Stimulated activated CD4-positive, alpha-beta T cell treated with anti-CD3 and anti-CD28 coated beads, TNF-alpha, amount 100 ng/mL, for 24 hours (primary cell): ENCODE data around the gene SCNM1.
"Not testable (repeated sequence)": the region's sequence is repeated elsewhere in the genome, so short reads cannot be mapped to it uniquely, and the experiment has no call there.

Experiments
- DNase-seq, 3 experiments: peaks; one replicate each; pipeline ENCODE4 v3.0.0-alpha.2; 2020; ENCODE audit warnings: low read depth in 3 of 3

Gene SCNM1

DNA sequence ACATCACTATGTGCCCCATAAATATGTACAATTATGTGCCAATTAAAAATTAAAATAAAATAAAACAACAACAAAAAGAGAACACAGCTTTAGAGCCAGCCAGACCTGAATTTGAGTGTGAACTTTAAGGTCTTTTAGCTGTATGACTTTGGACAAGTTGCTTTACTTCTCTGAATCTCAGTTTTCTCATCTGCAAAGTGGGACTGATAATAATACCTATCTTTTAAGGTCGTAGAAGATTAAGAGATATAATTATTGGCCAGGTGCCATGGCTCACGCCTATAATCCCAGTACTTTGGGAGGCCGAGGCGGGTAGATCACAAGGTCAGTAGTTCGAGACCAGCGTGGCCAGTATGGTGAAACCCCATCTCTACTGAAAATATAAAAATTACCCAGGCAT, 27.4 kb downstream of the SCNM1 start:
- no peak for DNase-seq

DNA sequence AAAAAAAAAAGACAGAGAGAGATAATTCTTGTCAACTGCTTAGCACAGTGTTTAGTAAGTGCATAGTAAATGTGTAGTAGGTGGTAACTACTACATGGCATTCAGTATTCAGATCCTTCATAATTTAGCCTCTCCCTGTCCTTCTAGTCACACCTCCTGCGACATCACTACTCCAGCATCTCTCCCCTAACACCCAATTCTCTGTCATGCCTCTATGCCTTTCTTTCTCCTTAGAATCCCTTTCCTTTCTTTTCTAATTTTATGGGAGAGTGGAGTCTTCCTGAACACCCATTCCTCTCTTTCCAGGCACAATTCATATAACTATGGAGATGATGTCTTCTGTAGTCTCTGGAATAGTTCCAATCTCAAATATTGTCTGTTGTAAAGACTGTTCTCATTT, 27.9 kb downstream of the SCNM1 start:
- DNase-seq = no peak

DNA sequence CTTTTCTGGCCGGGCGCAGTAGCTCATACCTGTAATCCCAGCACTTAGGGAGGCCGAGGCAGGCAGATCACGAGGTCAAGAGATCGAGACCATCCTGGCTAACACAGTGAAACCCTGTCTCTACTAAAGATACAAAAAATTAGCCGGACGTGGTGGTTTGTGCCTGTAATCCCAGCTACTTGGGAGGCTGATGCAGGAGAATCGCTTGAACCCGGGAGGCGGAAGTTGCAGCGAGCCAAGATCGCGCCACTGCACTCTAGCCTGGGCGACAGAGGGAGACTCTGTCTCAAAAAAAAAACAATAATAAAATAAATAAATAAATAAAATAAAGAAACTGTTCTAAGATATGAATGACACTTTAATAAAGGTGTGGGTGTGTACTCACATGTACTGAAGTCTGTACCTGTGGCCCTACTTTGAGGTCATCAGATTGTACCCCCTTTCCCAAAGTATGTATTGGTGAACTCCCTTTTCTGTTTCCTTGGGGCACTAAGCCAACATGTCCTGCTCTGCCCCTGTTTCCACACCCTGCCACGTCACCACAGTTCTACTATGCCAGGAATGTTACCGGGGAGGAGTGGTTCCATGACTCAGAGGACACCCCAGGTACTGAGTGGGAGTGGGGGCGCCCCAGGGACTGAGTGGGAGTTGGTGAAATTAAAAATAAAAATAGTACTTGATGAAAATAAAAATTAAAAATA, 29.1 kb downstream of the SCNM1 start:
- DNase-seq = not testable (repeated sequence)

DNA sequence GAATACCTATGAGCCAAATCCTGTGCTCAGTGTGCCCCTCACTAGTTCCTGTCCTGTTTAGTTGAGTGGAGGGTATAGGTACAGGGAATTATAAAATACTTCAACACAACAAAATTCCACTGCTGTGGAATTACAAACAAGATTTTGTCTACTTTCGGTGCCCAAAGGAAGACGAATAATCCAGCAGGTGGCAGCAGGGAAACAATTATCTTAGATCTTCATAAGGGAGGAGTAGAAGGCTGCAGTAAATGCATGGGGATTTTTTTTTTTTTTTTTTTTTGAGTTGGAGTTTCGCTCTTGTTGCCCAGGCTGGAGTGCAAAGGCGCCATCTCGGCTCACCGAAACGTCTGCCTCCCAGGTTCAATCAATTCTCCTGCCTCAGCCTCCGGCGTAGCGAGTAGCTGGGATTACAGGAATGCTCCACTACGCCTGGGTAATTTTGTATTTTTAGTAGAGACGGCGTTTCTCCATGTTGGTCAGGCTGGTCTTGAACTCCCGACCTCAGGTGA, 30.4 kb downstream of the SCNM1 start:
- peak in 2 of 3 experiments; percentile 30 to 47 for DNase-seq

DNA sequence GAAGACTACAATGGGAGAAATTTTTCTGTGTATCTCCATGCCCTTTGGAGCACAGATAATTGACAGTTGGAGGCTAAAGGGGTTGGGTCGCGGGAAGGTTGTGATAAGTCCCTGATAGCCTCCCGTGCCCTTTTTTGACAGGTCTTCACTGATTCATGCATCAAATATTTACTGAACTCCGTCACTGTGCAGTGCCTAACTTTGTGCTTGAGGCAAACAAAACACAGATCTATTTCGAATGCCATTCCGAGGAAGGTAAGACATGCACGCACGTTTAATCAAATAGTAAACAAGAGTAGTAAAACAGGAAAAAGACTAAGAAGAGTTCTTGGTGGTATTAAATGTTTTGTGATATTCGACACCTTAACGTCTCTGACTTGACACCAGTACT, 31.9 kb downstream of the SCNM1 start:
- no peak for DNase-seq

DNA sequence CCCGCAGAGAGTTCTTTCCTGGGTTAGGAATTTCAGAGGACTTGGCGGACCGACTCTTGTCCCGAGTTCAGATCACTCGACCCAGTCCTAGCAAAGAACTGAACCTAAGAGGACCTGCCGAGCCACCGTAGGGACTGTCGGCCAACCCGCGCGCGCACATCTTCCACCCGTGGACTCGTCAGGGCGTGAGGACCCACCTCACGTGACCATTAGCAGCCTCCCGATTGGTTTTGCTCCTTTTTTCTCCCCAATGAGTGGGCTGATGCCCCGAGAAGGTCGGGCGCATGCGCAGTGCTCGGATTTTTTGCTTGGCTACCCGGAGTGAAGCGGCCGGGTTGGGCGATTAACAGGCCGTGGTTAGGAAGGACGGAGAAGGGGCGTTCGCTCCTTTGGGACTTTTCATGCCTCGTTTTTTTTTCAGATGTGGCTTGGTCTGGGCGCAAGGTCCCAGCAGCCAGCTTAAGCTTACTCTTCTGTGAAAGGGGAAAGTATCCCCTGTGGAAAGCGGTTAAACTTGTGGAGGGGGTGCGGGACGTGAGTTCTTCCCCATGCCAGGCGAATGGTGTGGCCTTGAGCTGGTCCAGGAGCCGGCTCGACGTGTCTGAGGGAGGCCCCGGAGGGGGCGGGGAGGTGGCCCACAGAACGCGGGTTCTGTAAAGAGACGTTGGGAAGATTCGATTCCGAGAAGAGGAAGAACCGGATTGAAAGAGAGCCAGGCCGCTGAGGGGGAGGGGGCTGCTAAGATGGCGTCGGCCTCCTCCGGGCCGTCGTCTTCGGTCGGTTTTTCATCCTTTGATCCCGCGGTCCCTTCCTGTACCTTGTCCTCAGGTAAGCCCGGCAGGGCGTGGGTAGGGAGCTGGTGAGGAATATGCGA, 32.5 kb downstream of the SCNM1 start, which contains the start of gene PIP5K1A:
TSS of gene PIP5K1A (plus strand) at position 299 of the 874 bp plus-strand sequence. CDS start at position 744, 445 bp downstream.
- DNase-seq = peak; percentile 98 to 99 (median 98)

DNA sequence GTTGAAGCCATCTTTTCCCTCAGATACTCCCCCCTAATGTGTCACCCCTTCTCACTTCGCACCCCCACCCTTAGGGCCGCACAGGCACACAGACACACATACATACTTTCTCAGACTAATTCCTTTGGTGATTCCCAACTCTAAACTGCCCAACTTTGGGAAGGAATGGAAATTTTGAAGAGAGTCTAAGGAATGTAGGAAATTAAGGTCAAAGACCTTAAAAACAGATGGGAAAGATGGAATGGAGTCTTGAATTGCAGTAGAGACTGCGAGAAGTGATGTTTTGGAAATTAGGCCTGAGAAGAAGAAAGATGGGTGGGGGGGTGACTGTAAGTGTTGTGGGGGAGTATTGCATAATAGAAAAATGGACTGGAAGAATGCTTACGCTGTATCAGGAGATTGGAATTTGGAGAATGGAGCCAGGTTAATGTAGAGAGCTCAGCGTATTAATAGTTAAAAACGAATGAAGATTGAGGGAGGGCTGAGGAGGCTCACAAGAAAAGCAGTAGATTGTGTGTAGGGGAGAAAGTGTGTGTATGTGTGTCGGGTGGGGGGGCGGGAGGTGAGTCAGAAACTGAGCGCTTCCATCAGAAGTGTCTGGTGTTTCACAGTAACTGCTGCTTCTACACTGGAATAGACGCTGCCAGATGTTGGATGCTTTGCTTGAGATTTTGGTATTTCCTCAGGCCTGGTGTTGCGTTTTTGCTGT, 34.1 kb downstream of the SCNM1 start:
- no peak for DNase-seq

DNA sequence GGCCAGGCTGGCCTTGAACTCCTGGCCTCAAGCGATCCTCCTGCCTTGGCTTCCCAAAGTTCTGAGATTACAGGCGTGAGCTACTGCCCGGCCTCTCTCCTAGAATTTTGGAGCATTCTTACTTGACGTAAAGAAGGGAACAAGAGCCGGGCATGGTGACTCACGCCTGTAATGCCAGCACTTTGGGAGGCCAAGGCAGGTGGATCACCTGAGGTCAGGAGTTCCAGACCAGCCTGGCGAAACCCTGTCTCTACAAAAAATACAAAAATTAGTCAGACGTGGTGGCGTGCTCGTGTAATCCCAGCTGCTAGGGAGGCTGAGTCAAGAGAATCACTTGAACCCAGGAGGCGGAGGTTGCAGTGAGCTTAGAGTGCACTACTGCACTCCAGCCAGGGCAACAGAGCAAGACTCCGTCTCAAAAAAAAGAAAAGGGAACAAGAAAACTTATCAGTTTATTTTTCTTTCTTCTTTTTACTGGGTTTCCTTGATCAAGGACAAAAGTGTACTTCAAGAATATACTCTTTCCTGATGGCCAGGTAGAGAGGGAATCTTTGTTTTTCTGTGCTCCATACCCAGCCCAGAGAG, 39.5 kb downstream of the SCNM1 start:
- DNase-seq = not testable (repeated sequence)

DNA sequence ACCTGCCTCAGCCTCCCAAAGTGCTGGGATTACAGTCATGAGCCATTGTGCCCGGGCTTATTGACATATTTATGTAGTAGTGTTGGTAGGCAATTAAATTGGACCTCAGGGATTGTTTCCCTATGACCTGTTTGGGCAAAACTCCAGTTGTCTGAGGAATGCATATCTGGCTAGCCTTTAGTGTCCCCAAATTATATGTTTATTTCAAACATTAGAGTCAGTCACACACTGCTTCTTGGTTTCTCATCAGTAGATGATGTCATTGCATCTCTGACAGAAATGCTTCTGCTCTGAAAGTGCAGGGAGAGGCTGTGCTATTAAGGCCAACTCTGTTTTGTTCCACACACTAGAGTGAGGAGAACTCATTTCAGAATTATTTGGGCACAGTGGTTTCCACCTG, 44.9 kb downstream of the SCNM1 start:
- DNase-seq = no peak

DNA sequence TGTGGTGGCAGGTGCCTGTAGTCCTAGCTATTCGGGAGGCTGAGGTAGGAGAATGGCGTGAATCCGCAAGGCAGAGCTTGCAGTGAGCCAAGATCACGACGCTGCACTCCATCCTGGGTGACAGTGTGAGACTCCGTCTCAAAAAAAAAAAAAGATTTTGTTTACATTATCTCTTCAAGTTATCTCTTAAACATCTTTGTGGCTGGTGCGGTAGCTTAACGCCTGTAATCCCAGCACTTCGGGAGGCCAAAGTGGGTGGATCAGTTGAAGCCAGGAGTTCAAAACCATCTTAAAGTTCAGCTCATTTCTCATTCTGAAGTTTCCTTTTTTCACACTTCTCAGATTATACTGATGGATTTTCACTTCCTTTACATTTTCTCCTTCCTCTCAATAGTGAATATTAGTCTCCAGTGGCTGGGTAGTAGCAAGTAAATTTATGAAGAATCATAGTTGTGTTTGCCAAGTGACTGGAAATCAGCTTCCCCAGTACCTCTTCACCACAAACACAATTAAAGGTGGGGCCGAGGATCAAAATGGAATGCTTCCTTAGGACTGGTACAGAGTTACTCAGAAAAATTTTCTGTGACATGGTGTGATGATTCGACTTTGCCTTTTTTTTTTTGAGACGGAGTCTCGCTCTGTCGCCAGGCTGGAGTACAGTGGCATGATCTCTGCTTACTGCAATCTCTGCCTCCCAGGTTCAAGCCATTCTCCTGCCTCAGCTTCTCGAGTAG, 46.2 kb downstream of the SCNM1 start:
- DNase-seq = no peak

DNA sequence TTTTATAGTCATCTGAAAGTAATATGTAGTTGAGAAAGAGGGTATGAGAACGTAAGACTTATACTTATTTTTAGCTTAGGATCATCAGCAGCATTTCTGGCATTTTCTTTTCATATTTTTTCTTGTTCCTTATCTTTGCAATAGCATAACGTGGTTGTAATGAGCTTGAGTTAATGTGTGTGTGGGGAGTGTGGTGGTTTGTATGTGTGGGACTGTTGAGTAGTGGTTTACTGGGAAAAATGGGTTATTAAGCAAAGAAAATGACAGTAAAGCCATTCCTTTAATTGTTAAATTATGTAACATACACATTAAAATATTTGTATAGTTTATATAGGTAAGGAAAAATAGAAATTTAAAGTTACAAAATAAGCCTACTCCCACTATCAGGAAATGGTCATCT, 47.6 kb downstream of the SCNM1 start:
- DNase-seq = no peak
